GM19397 (cell line): ENCODE measurements around the gene GALNT12.

Experiments
- ATAC-seq: cut with Tn5 transposase; IDR thresholded peaks from one replicate; pipeline ENCODE4 v1.9.1; 2021; ENCODE audit warnings: mild to moderate bottlenecking, moderate library complexity; ENCODE audit not compliant: unreplicated experiment

The GALNT12 gene

DNA sequence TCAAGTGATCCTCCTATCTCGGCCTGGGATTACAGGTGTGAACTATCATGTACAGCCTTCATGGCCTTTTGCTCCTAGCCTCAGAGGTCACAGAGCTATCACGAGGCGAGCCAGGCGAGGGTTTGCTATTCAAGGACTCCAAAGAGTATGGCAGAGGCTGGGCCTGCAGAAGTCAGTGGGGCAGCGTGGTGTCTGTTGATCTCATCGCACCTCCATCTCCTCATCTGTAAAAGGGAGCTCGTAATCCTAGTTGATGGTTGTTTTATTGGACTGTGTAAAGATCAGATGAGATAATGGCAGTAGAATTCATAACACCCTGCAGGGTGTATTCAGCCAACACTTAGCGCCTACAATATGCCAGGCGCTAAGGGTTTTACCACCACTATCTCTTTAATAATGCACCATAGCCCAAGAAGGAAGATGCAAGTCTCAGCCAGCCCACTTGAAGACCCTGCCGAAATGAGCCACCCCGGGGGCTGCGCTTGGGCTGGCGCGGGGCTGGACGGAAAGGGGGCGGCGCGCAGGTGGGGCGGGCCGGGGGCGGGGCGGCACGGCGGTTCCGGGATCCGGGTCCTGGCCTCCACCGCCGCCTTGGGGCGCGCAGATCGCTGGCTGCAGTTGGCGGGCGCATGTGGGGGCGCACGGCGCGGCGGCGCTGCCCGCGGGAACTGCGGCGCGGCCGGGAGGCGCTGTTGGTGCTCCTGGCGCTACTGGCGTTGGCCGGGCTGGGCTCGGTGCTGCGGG is at the start of gene GALNT12:
TSS of gene GALNT12 (plus strand) at position 601 of the 744 bp plus-strand sequence. CDS start at position 630, 29 bp downstream.
- ATAC-seq, result no peak

DNA sequence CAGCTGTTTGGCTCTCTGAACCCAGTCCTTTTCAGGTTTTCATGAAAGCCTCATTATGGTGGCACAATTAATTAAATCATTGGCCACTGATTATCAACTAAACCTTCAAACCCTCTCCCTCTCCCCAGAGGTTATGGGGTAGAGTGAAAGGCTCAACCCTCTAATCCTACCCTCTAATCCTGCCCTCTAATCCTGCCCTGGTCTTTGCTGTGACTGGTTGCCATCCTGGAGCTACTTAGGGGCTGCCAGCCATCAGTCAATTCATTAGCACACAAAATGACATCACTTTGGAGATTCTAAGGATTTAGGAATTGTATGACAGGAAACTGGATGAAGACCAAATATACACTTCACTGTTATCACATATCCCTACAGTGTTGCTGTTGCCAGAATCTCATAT is 47.2 kb upstream of the GALNT12 start:
- no peak for ATAC-seq

GRCh38 chr9:98763986-98764745 is 43.3 kb upstream of the GALNT12 start:
- no peak for ATAC-seq

DNA sequence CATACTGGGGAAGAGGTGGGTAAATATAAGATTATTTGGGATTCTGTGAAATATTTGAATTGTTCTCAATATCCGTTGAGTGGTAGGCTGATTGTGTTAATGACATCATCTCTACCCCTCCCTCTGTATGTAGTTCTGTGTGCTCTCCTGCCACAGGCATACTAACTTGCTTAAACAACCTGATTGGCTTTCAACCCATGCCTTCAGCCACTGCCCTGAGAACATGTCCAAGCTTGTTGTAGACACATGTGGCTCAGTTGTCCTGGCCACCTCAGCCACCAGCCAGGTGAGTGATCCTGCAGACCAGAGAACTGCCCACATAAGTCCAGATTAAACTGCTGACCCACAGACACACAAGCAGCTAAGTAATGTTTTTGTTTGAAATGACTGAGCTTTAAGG is 42.2 kb upstream of the GALNT12 start:
- ATAC-seq, result no peak

- ATAC-seq, result no peak
Observed at GRCh38 chr9:98766586-98766985, 40.9 kb upstream of the GALNT12 start.

- no peak for ATAC-seq
Observed at GRCh38 chr9:98767196-98767595, 40.3 kb upstream of the GALNT12 start.

DNA sequence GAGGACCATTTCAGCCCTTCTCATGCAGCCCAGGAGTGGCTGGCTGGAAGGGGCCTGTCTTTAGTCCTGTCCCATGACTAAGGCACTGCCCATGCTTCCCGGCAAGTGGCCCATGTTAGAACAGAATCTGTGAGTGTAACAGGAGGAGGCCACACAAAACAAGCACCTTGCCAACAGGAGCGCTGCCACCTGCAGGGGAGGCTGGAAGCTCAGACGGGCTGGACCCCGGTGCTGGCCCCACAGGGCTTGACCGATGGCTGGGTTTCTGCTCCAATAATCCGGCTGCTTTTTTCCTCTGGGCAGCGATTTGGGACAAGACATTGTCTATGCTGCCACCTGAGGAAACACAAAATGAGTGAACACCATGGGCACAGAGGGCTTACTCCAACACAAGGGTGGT is 39.6 kb upstream of the GALNT12 start:
- ATAC-seq, result no peak

DNA sequence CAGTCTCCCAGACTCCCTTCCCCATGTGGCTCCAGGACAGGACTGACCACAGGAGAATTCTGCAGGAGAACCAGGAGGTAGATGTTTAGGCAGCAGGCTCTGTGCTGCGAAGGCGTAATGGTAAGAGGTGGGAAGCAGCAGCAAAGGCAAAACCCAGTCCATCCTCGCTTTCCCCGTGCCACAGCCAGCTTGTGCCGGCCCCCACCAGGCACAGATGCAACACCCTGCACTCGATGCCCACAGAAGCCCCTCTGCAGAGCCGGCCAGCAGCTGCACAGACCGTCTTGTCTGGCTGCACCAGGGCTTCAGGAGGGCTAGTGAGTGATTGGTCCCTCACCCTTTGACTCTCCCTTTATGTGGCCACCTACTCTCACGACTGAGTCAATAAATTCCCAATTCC is 39.1 kb upstream of the GALNT12 start:
- ATAC-seq, result no peak

- ATAC-seq, result no peak
Observed at GRCh38 chr9:98770717-98771116, 36.8 kb upstream of the GALNT12 start.

DNA sequence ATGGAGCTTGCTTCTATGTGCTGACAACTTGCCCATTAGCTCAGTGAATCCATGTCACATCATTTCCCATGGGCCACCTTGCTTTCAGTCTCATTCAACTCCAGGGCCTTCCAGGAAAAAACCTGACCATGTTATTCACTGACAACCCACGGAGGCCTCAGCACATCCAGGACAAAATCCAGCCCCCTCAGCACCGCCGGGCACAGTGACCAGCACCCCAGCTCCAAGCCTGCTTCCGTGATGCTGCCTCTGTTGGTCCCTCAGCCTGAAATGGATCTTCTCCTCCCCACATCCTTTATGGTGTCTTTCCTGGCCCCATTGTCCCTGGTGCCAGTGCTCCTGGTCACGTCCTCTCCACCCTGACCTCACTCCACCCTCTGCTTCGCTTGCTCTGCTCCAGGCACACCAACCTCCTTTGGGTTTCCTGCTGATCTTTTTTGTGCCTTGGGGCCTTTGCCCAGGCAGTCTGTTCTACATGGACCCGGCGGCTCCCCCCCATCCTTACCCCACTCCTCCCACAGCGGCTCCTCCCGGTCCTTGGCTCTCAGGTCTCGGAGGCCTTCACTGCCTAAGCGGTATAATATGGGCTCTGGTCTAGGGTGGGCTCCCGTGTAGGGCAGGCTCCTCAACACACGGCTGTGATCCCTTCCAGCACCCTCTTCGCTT is 36.1 kb upstream of the GALNT12 start:
- no peak for ATAC-seq

DNA sequence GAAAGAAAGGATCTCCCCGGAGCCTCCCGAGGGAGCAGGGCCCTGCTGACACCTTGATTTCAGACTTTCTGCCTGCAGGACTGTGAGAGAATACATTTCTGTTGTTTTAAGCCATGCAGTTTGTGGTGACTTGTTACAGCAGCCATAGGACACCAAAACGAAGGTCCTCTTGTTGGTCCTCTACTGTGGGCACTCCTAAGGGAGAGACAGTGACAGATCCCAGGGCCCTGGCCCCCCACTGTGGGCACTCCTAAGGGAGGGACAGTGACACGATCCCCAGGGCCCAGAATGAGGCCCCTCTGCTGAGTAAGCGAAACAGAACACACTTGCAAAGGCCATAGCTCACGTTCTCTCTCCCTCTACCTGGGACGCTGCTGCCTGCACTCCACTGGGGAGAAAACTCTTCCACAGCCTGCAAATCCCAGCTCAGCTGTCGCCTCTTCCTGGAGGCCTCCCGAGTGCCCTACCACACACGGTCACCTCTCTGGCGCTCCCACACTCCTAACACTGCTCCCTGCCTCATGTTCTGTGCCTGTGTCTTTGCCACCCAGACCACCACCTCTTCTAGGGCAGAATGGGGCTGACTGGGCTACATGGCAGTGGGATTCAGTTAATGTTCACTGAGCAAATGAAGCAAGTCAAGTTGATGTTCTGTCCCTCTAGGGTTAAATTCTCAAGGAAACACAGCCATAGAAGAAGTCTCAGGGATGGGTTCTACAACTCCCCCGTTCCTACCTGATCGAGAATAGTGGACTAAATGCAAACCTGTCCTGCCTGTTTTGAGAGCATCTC is 34.9 kb upstream of the GALNT12 start:
- ATAC-seq, result no peak

DNA sequence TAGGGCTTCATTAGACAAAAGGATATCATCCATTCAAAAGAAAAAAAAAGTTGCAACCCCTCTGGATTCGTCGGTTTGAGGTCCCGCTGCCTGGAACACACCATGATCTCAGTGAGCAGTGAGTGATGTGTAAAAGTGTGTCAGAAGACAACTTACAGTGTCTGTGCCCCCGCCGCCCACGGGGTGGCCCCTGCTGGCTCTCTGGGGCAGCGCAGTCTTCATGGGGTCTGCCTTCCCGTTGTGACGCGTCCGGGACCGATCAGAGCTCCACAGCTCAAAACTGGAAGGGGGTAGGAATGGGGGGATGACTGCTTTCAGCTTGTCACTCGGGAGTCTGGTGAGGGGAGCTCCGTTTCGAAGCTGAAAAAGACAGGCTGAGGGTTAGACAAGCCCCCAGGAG is 33.7 kb upstream of the GALNT12 start:
- no peak for ATAC-seq

DNA sequence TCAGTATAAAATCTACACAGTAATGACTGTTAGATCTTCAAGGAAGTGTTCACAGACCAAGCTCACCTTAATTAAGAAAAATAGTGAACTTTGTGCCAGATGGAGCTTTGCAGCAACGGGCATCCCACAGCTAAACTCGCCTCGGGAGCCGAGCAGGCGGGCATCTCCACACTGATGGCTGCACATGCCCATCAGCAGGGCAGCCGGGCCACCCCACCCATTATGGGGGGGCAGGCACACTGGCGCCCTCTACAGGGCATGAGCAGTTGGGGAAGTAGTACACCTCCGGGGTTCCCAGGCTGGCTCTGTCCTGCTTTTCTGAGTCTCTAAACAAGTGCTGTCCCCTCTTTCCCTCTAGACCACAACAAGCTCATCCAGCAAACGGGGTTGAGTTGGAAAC is 32.7 kb upstream of the GALNT12 start:
- ATAC-seq, result no peak

GRCh38 chr9:98775831-98776441 is 31.5 kb upstream of the GALNT12 start:
- ATAC-seq, result no peak

GRCh38 chr9:98777618-98778017 is 29.9 kb upstream of the GALNT12 start:
- ATAC-seq, result no peak

GRCh38 chr9:98778251-98778650 is 29.2 kb upstream of the GALNT12 start:
- no peak for ATAC-seq

GRCh38 chr9:98778711-98779530 is 28.5 kb upstream of the GALNT12 start:
- ATAC-seq, result no peak

- no peak for ATAC-seq
Observed at GRCh38 chr9:98780059-98780749, 27.3 kb upstream of the GALNT12 start.
